HepG2 (cell line): ENCODE results near the gene HOXD9. TPM values are rescaled to one million over a fixed set of nuclear protein-coding genes. Genes with fewer than 3 reads are reported as not detected.
A peak's percentile ranks its signal among the peaks of the same experiment; 100 is the strongest.

Experiments used
- ATAC-seq: fragments of 200-7000 bp; cut with Tn5 transposase; 3 replicates; pipeline ENCODE4 v1.9.1; 2020; ENCODE audit warnings: mild to moderate bottlenecking, moderate library complexity
- BruUV-seq: library from RNA; stranded (reverse); fragments of 400-500 nt; replicated peaks from 2 replicates; lab custom pipeline; 2021; lab: Mats Ljungman, UMichigan
- CTCF ChIA-PET: fragments of 300-600 bp; formaldehyde crosslinking; extraction: SDS; loops from one replicate; lab custom pipeline; 2021; ENCODE audit warnings: low total read pairs, inconsistent platforms, low intra/inter-chr PET ratio; lab: Yijun Ruan, JAX
- POLR2A ChIA-PET: fragments of 350-600 bp; sonication (Branson Sonifier 250); formaldehyde crosslinking; loops from one replicate; lab custom pipeline; 2020; ENCODE audit warnings: antibody characterized with exemption, inconsistent platforms; lab: Yijun Ruan, JAX
- DNase-seq: peaks from one replicate; pipeline ENCODE4 v3.0.0-alpha.2; 2015; ENCODE audit warnings: low spot score
- FAIRE-seq: peaks from 3 replicates; lab custom pipeline; 2011; peaks lifted over from hg19 to GRCh38; lab: Jason Lieb, UNC
- H2AFZ ChIP-seq: one replicate; pipeline ENCODE4 v1.6.1; 2011; ENCODE audit warnings: low read length, inconsistent platforms
- H3K27ac ChIP-seq: fragments of 300-600 bp; 3 replicates; pipeline ENCODE4 v1.8.0; 2011; ENCODE audit warnings: mixed run types, mild to moderate bottlenecking, mixed read lengths, low read length, inconsistent platforms; ENCODE audit not compliant: insufficient read depth; ENCODE audit errors: extremely low read length
- H3K27me3 ChIP-seq, 2 experiments: fragments of 200-600 bp in 1 of 2; 2 replicates in 1 of 2; 3 replicates in 1 of 2; pipeline versions ENCODE4 v1.6.0 to v1.8.0; 2011; ENCODE audit warnings: low read length in 2 of 2, mild to moderate bottlenecking in 2 of 2, moderate library complexity in 2 of 2, inconsistent platforms in 1 of 2; ENCODE audit not compliant: insufficient read depth in 2 of 2, control insufficient read depth in 1 of 2
- H3K36me3 ChIP-seq, 2 experiments: fragments of 200-600 bp in 1 of 2; replicated peaks in 1 of 2; 2 replicates in 1 of 2; 3 replicates in 1 of 2; pipeline versions ENCODE4 v1.5.1 to v1.8.0; 2011; ENCODE audit warnings: low read length in 2 of 2, inconsistent platforms in 1 of 2; ENCODE audit not compliant: insufficient read depth in 2 of 2, control insufficient read depth in 1 of 2
- H3K4me1 ChIP-seq: 2 replicates; pipeline ENCODE4 v1.5.1; 2012; ENCODE audit warnings: low read length, inconsistent platforms; ENCODE audit not compliant: insufficient read depth
- H3K4me2 ChIP-seq: 2 replicates; pipeline ENCODE4 v1.6.0; 2011; ENCODE audit warnings: low read depth, low read length, inconsistent platforms
- H3K4me3 ChIP-seq, 3 experiments: fragments of 200-600 bp in 1 of 3; sonication (generic), shearing (Covaris generic) in 1 of 3; replicated peaks in 1 of 3; 2 replicates each; pipeline ENCODE4 v1.5.1; 2011 to 2016; ENCODE audit warnings: low read length in 3 of 3, inconsistent platforms in 2 of 3, low read depth in 2 of 3, mild to moderate bottlenecking in 2 of 3, control low read depth in 1 of 3, mixed read lengths in 1 of 3; ENCODE audit not compliant: insufficient read depth in 1 of 3
- H3K79me2 ChIP-seq: one replicate; pipeline ENCODE4 v1.6.1; 2011; ENCODE audit warnings: low read length, inconsistent platforms; ENCODE audit not compliant: insufficient read depth
- H3K9ac ChIP-seq: 2 replicates; pipeline ENCODE4 v1.6.0; 2011; ENCODE audit warnings: mild to moderate bottlenecking, low read depth, low read length, inconsistent platforms; ENCODE audit not compliant: insufficient read depth
- H3K9me3 ChIP-seq: 2 replicates; pipeline ENCODE4 v1.5.1; 2012; ENCODE audit warnings: mild to moderate bottlenecking, low read length
- H4K20me1 ChIP-seq: 2 replicates; pipeline ENCODE4 v1.6.0; 2011; ENCODE audit warnings: inconsistent platforms, mild to moderate bottlenecking, low read length, moderate library complexity; ENCODE audit not compliant: insufficient read depth
- ADNP ChIP-seq: sonication (generic); formaldehyde crosslinking; IDR thresholded peaks from 2 replicates; pipeline ENCODE4 v1.4.0; 2020; ENCODE audit warnings: missing genetic modification reagents
- CAMTA2 ChIP-seq: sonication (generic); formaldehyde crosslinking; IDR thresholded peaks from 2 replicates; pipeline ENCODE4 v1.4.0; 2020; ENCODE audit warnings: mild to moderate bottlenecking, missing genetic modification reagents, borderline replicate concordance
- JARID2 ChIP-seq: sonication (generic); formaldehyde crosslinking; IDR thresholded peaks from 2 replicates; pipeline ENCODE4 v1.8.1; 2023; ENCODE audit warnings: missing genetic modification reagents, inconsistent platforms; ENCODE audit not compliant: insufficient replicate concordance
- NAIF1 ChIP-seq: sonication (generic); formaldehyde crosslinking; IDR thresholded peaks from 2 replicates; pipeline ENCODE4 v1.5.0; 2020; ENCODE audit warnings: mild to moderate bottlenecking, missing genetic modification reagents, borderline replicate concordance
- PAWR ChIP-seq: sonication (generic); formaldehyde crosslinking; IDR thresholded peaks from 2 replicates; pipeline ENCODE4 v1.4.0; 2020; ENCODE audit warnings: missing genetic modification reagents, mild to moderate bottlenecking, borderline replicate concordance
- STAT5B ChIP-seq: sonication (generic); formaldehyde crosslinking; IDR thresholded peaks from 2 replicates; pipeline ENCODE4 v1.4.0; 2020; ENCODE audit warnings: missing genetic modification reagents
- ZBTB21 ChIP-seq: sonication (generic); formaldehyde crosslinking; IDR thresholded peaks from 2 replicates; pipeline ENCODE4 v1.4.0; 2020; ENCODE audit warnings: missing genetic modification reagents
- ZFP90 ChIP-seq: sonication (generic); formaldehyde crosslinking; IDR thresholded peaks from 2 replicates; pipeline ENCODE4 v1.8.0; 2022; ENCODE audit warnings: missing genetic modification reagents, mild to moderate bottlenecking, inconsistent platforms, borderline replicate concordance
- ZNF337 ChIP-seq: sonication (generic); formaldehyde crosslinking; IDR thresholded peaks from 2 replicates; pipeline ENCODE4 v1.5.1; 2020; ENCODE audit warnings: missing genetic modification reagents, low read depth, mild to moderate bottlenecking, borderline replicate concordance
- ZNF562 ChIP-seq: sonication (generic); formaldehyde crosslinking; IDR thresholded peaks from 2 replicates; pipeline ENCODE4 v1.8.0; 2022; ENCODE audit warnings: missing genetic modification reagents, borderline replicate concordance
- ZNF660 ChIP-seq: sonication (generic); formaldehyde crosslinking; IDR thresholded peaks from 2 replicates; pipeline ENCODE4 v1.5.1; 2020; ENCODE audit warnings: mild to moderate bottlenecking, low read depth, missing genetic modification reagents, borderline replicate concordance
- ZNF776 ChIP-seq: sonication (generic); formaldehyde crosslinking; IDR thresholded peaks from 2 replicates; pipeline ENCODE4 v1.4.0; 2020; ENCODE audit warnings: mild to moderate bottlenecking, missing genetic modification reagents
- ZNF782 ChIP-seq: sonication (generic); formaldehyde crosslinking; IDR thresholded peaks from 2 replicates; pipeline ENCODE4 v1.4.0; 2020; ENCODE audit warnings: missing genetic modification reagents, mild to moderate bottlenecking, borderline replicate concordance
- WGBS: methylation state at CpG from one replicate; pipeline ENCODE4 v1.1.6; 2017; ENCODE audit warnings: low lambda C conversion rate; 5-methylcytosine and 5-hydroxymethylcytosine counted together
- in situ Hi-C: cut with HindIII; loops from 2 replicates; pipeline ENCODE4 v1.10.0; 2017; ENCODE audit warnings: low pct_unique_long_range_greater_than_20kb; ENCODE audit not compliant: extremely low pct_ligation_motif_present
- intact Hi-C: fragments of 100-400 bp; cut with micrococcal nuclease; formaldehyde crosslinking; loops from one replicate; pipeline ENCODE4 v1.10.0; 2022; ENCODE audit not compliant: unreplicated experiment
- polyA plus RNA-seq, 8 experiments: library from polyadenylated mRNA; depleted of rRNA in 3 of 8; stranded (reverse) in 7 of 8; unstranded in 1 of 8; fragments of >200 nt; fragmentation: Illumina TruSeq in 4 of 8; extraction: Trizol in 4 of 8; gene quantifications; 2 replicates each; pipeline versions ENCODE4 v1.2.1 to v1.2.3, GENCODE V29; 2011 to 2016; ENCODE audit warnings: low read depth in 4 of 8, missing spikeins in 1 of 8, mixed read lengths in 1 of 8; ENCODE audit not compliant: insufficient read depth in 1 of 8
- total RNA-seq, 5 experiments: library from RNA; depleted of rRNA; stranded (reverse); fragments of >200 nt; fragmentation: Illumina TruSeq; extraction: Trizol; gene quantifications; 2 replicates each; pipeline ENCODE4 v1.2.3, GENCODE V29; 2016; ENCODE audit warnings: low read depth in 1 of 5
- TF ChIP-seq, protein P1 (sequence below): sonication (generic); formaldehyde crosslinking; IDR thresholded peaks from 2 replicates; pipeline ENCODE4 v1.5.0; 2020; ENCODE audit warnings: mild to moderate bottlenecking, missing genetic modification reagents
- TF ChIP-seq, protein P2 (sequence below): sonication (generic); formaldehyde crosslinking; IDR thresholded peaks from 2 replicates; pipeline ENCODE4 v1.5.0; 2020; ENCODE audit warnings: missing genetic modification reagents
- TF ChIP-seq, protein P3 (sequence below): sonication (generic); formaldehyde crosslinking; IDR thresholded peaks from 2 replicates; pipeline ENCODE4 v1.9.0; 2021; ENCODE audit warnings: mild to moderate bottlenecking, missing genetic modification reagents

Gene HOXD9
- total and polyA plus RNA-seq, 2 of the 13 experiments (the other 11 are each of a cell fraction or from before 2014, with no cell fraction given): not detected

DNA sequence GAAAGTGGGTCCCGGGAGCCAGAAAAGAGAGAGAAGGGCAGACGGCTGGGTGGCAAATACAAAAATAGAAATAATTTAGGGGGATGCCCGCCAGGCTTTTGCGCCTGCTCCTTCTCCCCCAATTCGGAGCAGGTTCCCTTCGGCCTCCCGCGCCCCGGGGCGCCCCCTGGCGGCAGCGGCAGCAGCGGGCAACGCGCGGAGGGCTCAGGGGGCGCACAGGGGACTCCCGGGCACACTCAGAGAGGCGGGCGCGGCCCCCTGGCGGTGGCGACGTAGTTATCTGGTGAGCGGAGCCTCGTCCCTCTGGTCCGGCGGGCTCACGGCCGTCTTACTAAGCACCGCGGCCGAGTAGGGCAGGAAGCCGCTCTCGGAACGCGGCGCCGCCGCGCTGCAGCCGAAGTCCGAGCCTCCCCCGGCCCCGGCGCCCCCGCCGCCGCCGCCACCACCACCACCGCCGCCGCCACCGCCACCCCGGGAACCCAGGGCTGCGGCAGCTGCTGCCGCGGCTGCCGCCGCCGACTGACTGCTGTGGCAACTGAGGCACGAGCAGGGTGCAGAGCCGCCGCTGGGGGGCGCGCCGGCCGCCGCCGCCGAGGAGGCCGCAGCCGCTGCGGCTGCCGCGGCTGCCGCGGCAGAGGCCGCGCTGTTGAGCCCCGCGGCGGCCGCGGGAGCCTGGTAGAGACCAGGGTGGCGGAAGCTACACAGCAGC is 42.5 kb upstream of the HOXD9 start:
- DNase-seq: no peak
- peaks cover 0 to 74% of the 10 kb centered on the region in 2 experiments; a peak in 4 of 5 replicates for H3K27me3 ChIP-seq
- TF ChIP-seq PAWR (CRISPR knock-in tag) (no peak), ZNF337 (CRISPR knock-in tag) (no peak), ZNF562 (no peak), CAMTA2 (CRISPR knock-in tag) (no peak), ZNF776 (CRISPR knock-in tag) (no peak), ZBTB21 (CRISPR knock-in tag) (no peak), ZNF782 (CRISPR knock-in tag) (no peak), STAT5B (no peak), ZNF660 (no peak), ADNP (CRISPR knock-in tag) (no peak), NAIF1 (no peak), ZFP90 (CRISPR knock-in tag) (no peak), JARID2 (CRISPR knock-in tag) (no peak)
- TF ChIP-seq, protein P1, sequence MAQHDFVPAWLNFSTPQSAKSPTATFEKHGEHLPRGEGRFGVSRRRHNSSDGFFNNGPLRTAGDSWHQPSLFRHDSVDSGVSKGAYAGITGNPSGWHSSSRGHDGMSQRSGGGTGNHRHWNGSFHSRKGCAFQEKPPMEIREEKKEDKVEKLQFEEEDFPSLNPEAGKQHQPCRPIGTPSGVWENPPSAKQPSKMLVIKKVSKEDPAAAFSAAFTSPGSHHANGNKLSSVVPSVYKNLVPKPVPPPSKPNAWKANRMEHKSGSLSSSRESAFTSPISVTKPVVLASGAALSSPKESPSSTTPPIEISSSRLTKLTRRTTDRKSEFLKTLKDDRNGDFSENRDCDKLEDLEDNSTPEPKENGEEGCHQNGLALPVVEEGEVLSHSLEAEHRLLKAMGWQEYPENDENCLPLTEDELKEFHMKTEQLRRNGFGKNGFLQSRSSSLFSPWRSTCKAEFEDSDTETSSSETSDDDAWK (CRISPR knock-in tag): no peak
- TF ChIP-seq, protein P2, sequence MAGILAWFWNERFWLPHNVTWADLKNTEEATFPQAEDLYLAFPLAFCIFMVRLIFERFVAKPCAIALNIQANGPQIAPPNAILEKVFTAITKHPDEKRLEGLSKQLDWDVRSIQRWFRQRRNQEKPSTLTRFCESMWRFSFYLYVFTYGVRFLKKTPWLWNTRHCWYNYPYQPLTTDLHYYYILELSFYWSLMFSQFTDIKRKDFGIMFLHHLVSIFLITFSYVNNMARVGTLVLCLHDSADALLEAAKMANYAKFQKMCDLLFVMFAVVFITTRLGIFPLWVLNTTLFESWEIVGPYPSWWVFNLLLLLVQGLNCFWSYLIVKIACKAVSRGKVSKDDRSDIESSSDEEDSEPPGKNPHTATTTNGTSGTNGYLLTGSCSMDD (CRISPR knock-in tag): no peak
- TF ChIP-seq, protein P3, sequence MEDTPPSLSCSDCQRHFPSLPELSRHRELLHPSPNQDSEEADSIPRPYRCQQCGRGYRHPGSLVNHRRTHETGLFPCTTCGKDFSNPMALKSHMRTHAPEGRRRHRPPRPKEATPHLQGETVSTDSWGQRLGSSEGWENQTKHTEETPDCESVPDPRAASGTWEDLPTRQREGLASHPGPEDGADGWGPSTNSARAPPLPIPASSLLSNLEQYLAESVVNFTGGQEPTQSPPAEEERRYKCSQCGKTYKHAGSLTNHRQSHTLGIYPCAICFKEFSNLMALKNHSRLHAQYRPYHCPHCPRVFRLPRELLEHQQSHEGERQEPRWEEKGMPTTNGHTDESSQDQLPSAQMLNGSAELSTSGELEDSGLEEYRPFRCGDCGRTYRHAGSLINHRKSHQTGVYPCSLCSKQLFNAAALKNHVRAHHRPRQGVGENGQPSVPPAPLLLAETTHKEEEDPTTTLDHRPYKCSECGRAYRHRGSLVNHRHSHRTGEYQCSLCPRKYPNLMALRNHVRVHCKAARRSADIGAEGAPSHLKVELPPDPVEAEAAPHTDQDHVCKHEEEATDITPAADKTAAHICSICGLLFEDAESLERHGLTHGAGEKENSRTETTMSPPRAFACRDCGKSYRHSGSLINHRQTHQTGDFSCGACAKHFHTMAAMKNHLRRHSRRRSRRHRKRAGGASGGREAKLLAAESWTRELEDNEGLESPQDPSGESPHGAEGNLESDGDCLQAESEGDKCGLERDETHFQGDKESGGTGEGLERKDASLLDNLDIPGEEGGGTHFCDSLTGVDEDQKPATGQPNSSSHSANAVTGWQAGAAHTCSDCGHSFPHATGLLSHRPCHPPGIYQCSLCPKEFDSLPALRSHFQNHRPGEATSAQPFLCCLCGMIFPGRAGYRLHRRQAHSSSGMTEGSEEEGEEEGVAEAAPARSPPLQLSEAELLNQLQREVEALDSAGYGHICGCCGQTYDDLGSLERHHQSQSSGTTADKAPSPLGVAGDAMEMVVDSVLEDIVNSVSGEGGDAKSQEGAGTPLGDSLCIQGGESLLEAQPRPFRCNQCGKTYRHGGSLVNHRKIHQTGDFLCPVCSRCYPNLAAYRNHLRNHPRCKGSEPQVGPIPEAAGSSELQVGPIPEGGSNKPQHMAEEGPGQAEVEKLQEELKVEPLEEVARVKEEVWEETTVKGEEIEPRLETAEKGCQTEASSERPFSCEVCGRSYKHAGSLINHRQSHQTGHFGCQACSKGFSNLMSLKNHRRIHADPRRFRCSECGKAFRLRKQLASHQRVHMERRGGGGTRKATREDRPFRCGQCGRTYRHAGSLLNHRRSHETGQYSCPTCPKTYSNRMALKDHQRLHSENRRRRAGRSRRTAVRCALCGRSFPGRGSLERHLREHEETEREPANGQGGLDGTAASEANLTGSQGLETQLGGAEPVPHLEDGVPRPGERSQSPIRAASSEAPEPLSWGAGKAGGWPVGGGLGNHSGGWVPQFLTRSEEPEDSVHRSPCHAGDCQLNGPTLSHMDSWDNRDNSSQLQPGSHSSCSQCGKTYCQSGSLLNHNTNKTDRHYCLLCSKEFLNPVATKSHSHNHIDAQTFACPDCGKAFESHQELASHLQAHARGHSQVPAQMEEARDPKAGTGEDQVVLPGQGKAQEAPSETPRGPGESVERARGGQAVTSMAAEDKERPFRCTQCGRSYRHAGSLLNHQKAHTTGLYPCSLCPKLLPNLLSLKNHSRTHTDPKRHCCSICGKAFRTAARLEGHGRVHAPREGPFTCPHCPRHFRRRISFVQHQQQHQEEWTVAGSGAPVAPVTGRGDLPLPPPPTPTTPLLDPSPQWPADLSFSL: no peak

More for the DNA sequence above, 42.5 kb upstream of the HOXD9 start:
- Histone ChIP-seq H3K9me3 (no peaks in the 10 kb centered on the region), H3K79me2 (no peaks in the 10 kb centered on the region), H3K9ac (no peak overlapping the region), H3K27ac (no peak overlapping the region), H3K36me3 (no peaks in the 10 kb centered on the region), H3K4me1 (no peaks in the 10 kb centered on the region), H3K4me3 (no peak overlapping the region), H3K4me2 (no peak overlapping the region), H4K20me1 (no peaks in the 10 kb centered on the region), H2AFZ (no peak overlapping the region)
- BruUV-seq: no TSS peak
- intact Hi-C loops (no loop called here), in situ Hi-C loops (no loop called here)
- no peak for FAIRE-seq
- ChIA-PET CTCF (interaction anchor here (0.9 kb wide), 1 partner anchor 390 kb away, joined by 5 read pairs; no protein-coding TSS in a partner anchor), POLR2A (no interaction called here)
- 76% methylated on average over 70 of the region's 86 CpGs for WGBS
- ATAC-seq: peak; percentile 72
